Hematopoietic multipotent progenitor cell (in vitro differentiated cells): Measurements from ENCODE around the gene FOXM1. TPM values are rescaled to one million over a fixed set of nuclear protein-coding genes. Genes with fewer than 3 reads are reported as not detected.

Experiments used
- DNase-seq, 3 donors: peaks; one replicate each; pipeline ENCODE4 v3.0.0-alpha.2; 2011 to 2015; ENCODE audit warnings: low read depth in 2 of 3, low spot score in 2 of 3
- total RNA-seq: library from RNA; depleted of rRNA; stranded (reverse); fragments of >200 nt; gene quantifications from one replicate; pipeline ENCODE4 v1.2.3, GENCODE V29; 2012

Gene FOXM1
- total RNA-seq, 1 donor, result 4.0 TPM

DNA sequence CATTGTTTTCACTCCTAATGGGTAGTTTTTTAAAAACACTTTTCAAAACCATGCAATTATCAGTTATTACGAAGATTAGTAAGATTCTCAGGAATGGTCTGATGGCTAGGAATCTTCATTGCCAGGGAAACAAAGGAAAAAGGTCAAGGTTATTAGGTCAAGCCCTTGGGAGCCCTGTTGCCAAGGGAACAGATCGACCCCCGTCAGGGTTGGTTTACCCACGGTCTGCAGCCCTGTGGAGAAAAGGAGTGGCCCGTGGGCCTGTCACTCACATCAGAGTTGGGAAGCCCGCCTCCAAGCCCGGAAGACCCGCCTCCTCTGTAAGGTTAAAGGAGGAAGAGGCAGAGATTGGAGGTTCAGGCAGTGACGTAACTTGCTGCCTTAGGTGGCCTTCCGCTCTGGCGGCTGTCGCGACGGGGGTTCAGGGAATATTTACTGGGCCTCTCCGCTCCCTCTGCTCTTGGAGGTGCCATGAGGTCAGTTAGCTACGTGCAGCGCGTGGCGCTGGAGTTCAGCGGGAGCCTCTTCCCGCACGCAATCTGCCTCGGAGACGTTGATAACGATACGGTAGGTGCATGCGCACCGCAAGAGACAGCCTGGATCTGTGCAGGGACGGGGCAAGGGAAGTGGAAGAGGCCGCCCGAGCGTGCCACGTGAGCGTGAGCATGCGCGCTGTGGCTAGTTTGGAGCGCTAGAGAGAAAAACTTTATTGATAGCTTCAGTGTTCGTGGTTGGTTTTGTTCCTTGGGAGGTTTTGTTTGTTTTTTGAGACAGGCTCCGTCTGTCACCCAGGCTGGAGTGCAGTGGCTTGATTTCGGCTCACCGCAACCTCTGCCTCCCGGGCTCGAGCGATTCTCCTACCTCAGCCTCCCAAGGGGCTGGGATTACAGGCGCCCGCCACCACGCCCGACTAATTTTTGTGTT, 64.4 kb downstream of the FOXM1 start, which contains the start of gene ITFG2:
Gene ITFG2, plus strand, starts transcription at position 379 of the 924 bp plus-strand sequence. Its CDS starts 93 bp downstream, at position 472.
- DNase-seq, result peak; percentile 96 to 99 (median 97)

DNA sequence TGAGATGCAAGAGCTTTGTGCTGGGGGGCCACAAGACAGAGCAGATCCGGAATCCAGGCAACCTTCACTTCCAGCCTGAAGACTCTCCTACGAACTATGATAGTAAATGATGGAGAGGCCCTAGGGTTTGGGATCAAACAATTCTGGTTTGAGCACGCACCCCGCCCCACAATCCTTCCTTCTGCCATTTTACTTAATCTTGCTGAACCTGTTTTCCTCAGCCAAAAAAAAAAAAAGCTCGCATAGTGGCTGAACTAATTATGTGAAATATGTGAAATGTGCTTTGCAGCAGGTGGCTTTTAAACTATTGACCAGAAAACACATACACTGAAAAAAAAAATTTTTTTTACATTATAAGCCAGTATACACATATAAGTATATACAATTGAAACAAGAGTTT, 65.2 kb downstream of the FOXM1 start:
- no peak for DNase-seq

Other genes with a start within 250 kb of the FOXM1 start
- 34.2 TPM for gene FKBP4, start 82.2 kb downstream of the FOXM1 start, total RNA-seq
- gene ITFG2, start 64.5 kb downstream of the FOXM1 start, total RNA-seq, result 58.7 TPM
- not detected for gene NRIP2, start 42.1 kb downstream of the FOXM1 start, total RNA-seq
- under 0.01 TPM for gene TEX52, start 20.1 kb downstream of the FOXM1 start, total RNA-seq
- gene RHNO1, start within 50 bp of the FOXM1 start, total RNA-seq, result 22.4 TPM
- gene TULP3, start 13.7 kb upstream of the FOXM1 start, total RNA-seq, result 6.5 TPM
- 0.27 TPM for gene TEAD4, start 82.2 kb upstream of the FOXM1 start, total RNA-seq
- gene TSPAN9, start 200.2 kb upstream of the FOXM1 start, total RNA-seq, result 0.54 TPM